ENCODE measurements around the gene MYO18A. TPM values are rescaled to one million over a fixed set of nuclear protein-coding genes. Genes with fewer than 3 reads are reported as not detected.

MYO18A gene
- total RNA-seq, 4 donors from 2014 or later = 526 to 1,058 (median 835) TPM

DNA sequence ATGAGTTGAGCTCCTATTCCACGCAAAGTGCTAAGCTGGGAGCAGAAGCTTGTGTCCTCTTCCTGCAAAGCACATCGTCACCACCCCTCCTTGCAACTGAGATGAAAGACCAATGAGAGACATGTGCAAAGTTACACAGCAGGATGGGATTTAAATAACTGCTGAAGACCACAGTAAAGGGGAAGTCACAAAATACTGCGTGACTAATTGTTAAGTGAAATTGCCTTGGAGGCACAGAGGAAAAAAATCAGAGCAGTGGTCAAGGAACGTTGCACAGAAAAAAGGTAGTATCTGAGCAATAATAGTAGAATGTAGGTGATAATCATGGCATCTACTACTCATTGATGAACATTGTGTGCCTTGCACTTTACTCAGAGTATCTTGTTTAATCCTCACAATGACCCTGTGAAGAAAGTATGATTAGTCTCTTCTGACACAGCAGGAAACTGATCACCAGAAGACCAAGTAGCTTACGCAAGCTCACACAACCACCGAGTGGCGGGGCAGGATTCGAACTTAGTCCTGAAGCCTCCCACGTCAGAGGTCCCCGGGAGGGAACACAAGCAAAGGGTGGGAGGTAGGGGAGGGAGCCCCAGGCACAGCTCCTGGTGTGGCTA is 15.4 kb upstream of the MYO18A start:
- no peak overlapping the region for H3K4me3 ChIP-seq
- intact Hi-C loops (cut with DNase I; ENCODE audit: low total_unique reads) (no loop called here), in situ Hi-C loops (cut with MboI; ENCODE audit: low sequenced_read_pairs in 4 of 4) (no loop called here)
- H3K36me3 ChIP-seq = no peaks in the 10 kb centered on the region
- TF ChIP-seq, protein P1, sequence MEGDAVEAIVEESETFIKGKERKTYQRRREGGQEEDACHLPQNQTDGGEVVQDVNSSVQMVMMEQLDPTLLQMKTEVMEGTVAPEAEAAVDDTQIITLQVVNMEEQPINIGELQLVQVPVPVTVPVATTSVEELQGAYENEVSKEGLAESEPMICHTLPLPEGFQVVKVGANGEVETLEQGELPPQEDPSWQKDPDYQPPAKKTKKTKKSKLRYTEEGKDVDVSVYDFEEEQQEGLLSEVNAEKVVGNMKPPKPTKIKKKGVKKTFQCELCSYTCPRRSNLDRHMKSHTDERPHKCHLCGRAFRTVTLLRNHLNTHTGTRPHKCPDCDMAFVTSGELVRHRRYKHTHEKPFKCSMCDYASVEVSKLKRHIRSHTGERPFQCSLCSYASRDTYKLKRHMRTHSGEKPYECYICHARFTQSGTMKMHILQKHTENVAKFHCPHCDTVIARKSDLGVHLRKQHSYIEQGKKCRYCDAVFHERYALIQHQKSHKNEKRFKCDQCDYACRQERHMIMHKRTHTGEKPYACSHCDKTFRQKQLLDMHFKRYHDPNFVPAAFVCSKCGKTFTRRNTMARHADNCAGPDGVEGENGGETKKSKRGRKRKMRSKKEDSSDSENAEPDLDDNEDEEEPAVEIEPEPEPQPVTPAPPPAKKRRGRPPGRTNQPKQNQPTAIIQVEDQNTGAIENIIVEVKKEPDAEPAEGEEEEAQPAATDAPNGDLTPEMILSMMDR (IDR thresholded peaks at IDR 0.05 in 4 of 5, conservative IDR thresholded peaks at IDR 0.05 in 1 of 5) = no peak
- no peaks in the 10 kb centered on the region for H3K27me3 ChIP-seq
- ATAC-seq (peak in 1 of 2 donors; percentile 26), DNase-seq (no peak)
- no peaks in the 10 kb centered on the region for H3K9me3 ChIP-seq
- H3K4me1 ChIP-seq = no peaks in the 10 kb centered on the region
- H3K27ac ChIP-seq = no peak overlapping the region

DNA sequence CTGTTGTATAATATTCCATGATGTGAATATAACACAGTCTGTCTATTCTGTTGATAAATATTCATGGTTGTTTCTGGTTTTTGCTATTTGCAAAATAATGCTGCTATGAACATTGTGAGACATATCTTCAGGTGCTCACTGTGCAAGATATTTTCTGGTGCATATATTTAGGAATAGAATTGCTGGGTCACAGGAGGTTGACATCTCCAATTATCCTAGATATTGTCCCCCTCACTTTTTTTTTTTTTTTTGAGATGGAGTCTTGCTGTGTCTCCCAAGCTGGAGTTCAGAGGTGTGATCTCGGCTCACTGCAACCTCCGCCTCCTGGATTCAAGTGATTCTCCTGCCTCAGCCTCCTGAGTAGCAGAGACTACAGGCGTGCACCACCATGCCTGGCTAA is 14.5 kb upstream of the MYO18A start:
- Histone ChIP-seq H3K4me3 (no peak overlapping the region), H3K27me3 (no peaks in the 10 kb centered on the region), H3K9me3 (no peaks in the 10 kb centered on the region), H3K4me1 (no peaks in the 10 kb centered on the region), H3K36me3 (no peaks in the 10 kb centered on the region), H3K27ac (no peak overlapping the region)
- intact Hi-C loops (cut with DNase I; ENCODE audit: low total_unique reads) (no loop called here), in situ Hi-C loops (cut with MboI; ENCODE audit: low sequenced_read_pairs in 4 of 4) (no loop called here)
- ATAC-seq = no peak
- TF ChIP-seq, protein P1 (IDR thresholded peaks at IDR 0.05 in 4 of 5, conservative IDR thresholded peaks at IDR 0.05 in 1 of 5) = no peak
- TF ChIP-seq POLR2A (IDR thresholded peaks at IDR 0.05) = no peak
- no peak for DNase-seq

DNA sequence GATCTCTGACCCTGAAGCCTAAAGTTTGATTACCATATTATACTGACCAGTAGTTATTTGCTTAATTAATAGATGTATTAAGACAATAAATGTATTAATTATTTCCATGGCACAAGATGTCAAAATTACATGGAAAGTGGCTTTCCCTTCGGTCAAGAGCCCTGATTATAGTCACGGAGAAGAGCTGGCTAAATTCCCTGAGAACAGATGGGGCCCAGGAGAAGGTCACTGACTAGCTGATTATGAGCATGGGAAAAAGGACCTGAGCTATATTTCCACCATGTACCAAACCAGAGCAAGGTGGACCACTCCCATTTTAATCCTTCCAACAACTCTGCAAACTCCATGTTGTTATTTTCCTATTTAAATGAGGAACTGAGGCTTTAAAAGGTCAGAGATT is 12.9 kb upstream of the MYO18A start:
- intact Hi-C loops (cut with DNase I; ENCODE audit: low total_unique reads) (no loop called here), in situ Hi-C loops (cut with MboI; ENCODE audit: low sequenced_read_pairs in 4 of 4) (no loop called here)
- no peaks in the 10 kb centered on the region for H3K9me3 ChIP-seq
- no peak for ATAC-seq
- H3K4me1 ChIP-seq = no peaks in the 10 kb centered on the region
- no peaks in the 10 kb centered on the region for H3K36me3 ChIP-seq
- no peaks in the 10 kb centered on the region for H3K27me3 ChIP-seq
- DNase-seq = no peak
- H3K4me3 ChIP-seq = no peak overlapping the region
- no peak overlapping the region for H3K27ac ChIP-seq
- TF ChIP-seq, protein P1 (IDR thresholded peaks at IDR 0.05 in 4 of 5, conservative IDR thresholded peaks at IDR 0.05 in 1 of 5) = no peak
- TF ChIP-seq POLR2A (IDR thresholded peaks at IDR 0.05) = no peak

DNA sequence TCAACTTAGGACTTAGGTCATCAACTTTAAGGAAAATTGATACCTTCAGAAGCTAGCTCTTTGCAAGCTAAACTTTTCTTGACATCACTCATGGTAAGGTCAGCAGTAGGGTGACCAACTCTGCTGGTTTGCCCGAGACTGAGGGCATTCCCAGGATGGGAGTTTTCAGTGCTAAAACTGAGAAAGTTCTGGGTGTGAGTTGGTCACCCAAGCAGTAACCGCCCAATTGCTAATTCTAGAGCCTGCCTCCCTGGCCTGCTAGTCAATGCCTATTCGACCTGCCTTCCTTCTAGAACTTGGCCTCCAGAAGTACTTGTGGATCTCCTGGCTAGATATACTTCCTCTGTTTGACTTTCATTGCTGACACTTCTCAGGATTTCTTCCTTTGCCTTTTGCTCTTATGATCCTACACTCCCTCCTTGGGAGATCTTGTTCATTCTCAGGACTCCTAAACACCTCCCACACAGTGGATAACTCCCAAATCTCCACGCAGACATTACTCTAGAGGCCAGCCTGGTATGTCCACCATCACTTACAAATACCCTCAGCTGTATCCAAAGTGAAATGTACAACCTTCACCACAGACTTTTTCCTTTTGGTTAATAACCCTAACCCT is 10.5 kb upstream of the MYO18A start:
- ATAC-seq (no peak), DNase-seq (no peak)
- no peak overlapping the region for H3K4me3 ChIP-seq
- no peak for TF ChIP-seq POLR2A (IDR thresholded peaks at IDR 0.05)
- TF ChIP-seq, protein P1 (IDR thresholded peaks at IDR 0.05 in 4 of 5, conservative IDR thresholded peaks at IDR 0.05 in 1 of 5) = no peak
- no peaks in the 10 kb centered on the region for H3K9me3 ChIP-seq
- intact Hi-C loops (cut with DNase I; ENCODE audit: low total_unique reads) (no loop called here), in situ Hi-C loops (cut with MboI; ENCODE audit: low sequenced_read_pairs in 4 of 4) (no loop called here)
- no peaks in the 10 kb centered on the region for H3K4me1 ChIP-seq
- no peak overlapping the region for H3K27ac ChIP-seq
- H3K27me3 ChIP-seq = no peaks in the 10 kb centered on the region
- H3K36me3 ChIP-seq = no peaks in the 10 kb centered on the region

Measured in gastrocnemius medialis (tissue), 4 donors.